Cardiac fibroblast (primary cell): ENCODE data around the gene KRTAP20-4.

Experiments used
- DNase-seq, 2 donors: peaks; one replicate each; pipeline versions ENCODE4 v3.0.0 to v3.0.0-alpha.2; 2010; ENCODE audit warnings: low read depth in 2 of 2
- H3K4me3 ChIP-seq, 2 donors: replicated peaks in 1 of 2; 1 replicate in 1 of 2; 2 replicates in 1 of 2; pipeline ENCODE4 v1.5.1; 2011; ENCODE audit warnings: low read depth in 2 of 2, low read length in 2 of 2, mild to moderate bottlenecking in 2 of 2, moderate library complexity in 1 of 2
- CTCF ChIP-seq: IDR thresholded peaks from one replicate; pipeline ENCODE4 v1.5.1; 2011; ENCODE audit warnings: low read depth, mild to moderate bottlenecking, low read length, inconsistent platforms

Gene KRTAP20-4

GRCh38 chr21:30598802-30599201, 21.6 kb upstream of the KRTAP20-4 start, which contains the start of gene KRTAP6-2:
Gene KRTAP6-2, minus strand, starts transcription at chr21:30598902. Its CDS starts 28 bp downstream, at chr21:30598874.
- no peak for TF ChIP-seq CTCF
- H3K4me3 ChIP-seq, result no peak within 1 kb of the TSS
- no peak for DNase-seq

- DNase-seq, result no peak
- no peak within 1 kb of the TSS for H3K4me3 ChIP-seq
- no peak for TF ChIP-seq CTCF
Observed at GRCh38 chr21:30600787-30601186, 19.6 kb upstream of the KRTAP20-4 start, which contains the start of gene KRTAP22-1. Gene KRTAP22-1, plus strand, starts transcription at chr21:30601087.

GRCh38 chr21:30605968-30606367, 14.5 kb upstream of the KRTAP20-4 start:
- H3K4me3 ChIP-seq, result no peak overlapping the region
- no peak for DNase-seq
- no peak for TF ChIP-seq CTCF

- no peak for TF ChIP-seq CTCF
- no peak overlapping the region for H3K4me3 ChIP-seq
- no peak for DNase-seq
Observed at GRCh38 chr21:30612132-30612531, 8.3 kb upstream of the KRTAP20-4 start.

- no peak for DNase-seq
- TF ChIP-seq CTCF, result no peak
- H3K4me3 ChIP-seq, result no peak within 1 kb of the TSS
Observed at GRCh38 chr21:30613836-30614235, 6.6 kb upstream of the KRTAP20-4 start, which contains the start of gene KRTAP6-1. Gene KRTAP6-1, minus strand, starts transcription at chr21:30613930. Its CDS starts 26 bp downstream, at chr21:30613904.

GRCh38 chr21:30615199-30615598, 5.2 kb upstream of the KRTAP20-4 start:
- DNase-seq, result no peak
- H3K4me3 ChIP-seq, result no peak overlapping the region
- no peak for TF ChIP-seq CTCF

- DNase-seq, result no peak
- no peak within 1 kb of the TSS for H3K4me3 ChIP-seq
- no peak for TF ChIP-seq CTCF
Observed at GRCh38 chr21:30616125-30616524, 4.3 kb upstream of the KRTAP20-4 start, which contains the start of gene KRTAP20-1. Gene KRTAP20-1, plus strand, starts transcription at chr21:30616425. Its CDS starts 30 bp downstream, at chr21:30616455.
